GM12872 (cell line): ENCODE results near the gene TMCC3.

Experiments
- TF ChIP-seq, protein P1 (sequence below): IDR thresholded peaks from 3 replicates; pipeline ENCODE4 v1.5.1; 2011; ENCODE audit warnings: low read depth, mild to moderate bottlenecking, low read length, moderate library complexity; ENCODE audit not compliant: insufficient read depth

TMCC3 gene

DNA sequence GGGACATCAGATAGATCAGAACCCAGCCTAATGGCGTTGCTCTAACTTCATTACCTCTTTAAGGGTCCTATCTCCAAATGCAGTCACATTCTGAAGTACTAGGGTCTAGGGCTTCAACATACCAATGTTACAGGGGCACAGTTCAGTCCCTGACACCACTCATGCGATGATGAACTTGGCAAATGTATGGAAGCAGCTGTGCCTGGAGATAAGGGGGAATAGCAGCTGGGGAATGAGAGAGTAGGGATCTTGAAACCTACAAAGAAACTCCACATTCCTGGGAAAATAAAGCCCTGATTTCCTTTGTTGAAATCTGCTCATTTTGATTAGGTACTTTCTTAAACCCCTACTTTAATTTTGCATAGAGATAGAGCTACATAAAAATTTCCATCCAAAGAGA lies 20.5 kb upstream of the TMCC3 start:
- TF ChIP-seq, protein P1, sequence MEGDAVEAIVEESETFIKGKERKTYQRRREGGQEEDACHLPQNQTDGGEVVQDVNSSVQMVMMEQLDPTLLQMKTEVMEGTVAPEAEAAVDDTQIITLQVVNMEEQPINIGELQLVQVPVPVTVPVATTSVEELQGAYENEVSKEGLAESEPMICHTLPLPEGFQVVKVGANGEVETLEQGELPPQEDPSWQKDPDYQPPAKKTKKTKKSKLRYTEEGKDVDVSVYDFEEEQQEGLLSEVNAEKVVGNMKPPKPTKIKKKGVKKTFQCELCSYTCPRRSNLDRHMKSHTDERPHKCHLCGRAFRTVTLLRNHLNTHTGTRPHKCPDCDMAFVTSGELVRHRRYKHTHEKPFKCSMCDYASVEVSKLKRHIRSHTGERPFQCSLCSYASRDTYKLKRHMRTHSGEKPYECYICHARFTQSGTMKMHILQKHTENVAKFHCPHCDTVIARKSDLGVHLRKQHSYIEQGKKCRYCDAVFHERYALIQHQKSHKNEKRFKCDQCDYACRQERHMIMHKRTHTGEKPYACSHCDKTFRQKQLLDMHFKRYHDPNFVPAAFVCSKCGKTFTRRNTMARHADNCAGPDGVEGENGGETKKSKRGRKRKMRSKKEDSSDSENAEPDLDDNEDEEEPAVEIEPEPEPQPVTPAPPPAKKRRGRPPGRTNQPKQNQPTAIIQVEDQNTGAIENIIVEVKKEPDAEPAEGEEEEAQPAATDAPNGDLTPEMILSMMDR, result no peak

DNA sequence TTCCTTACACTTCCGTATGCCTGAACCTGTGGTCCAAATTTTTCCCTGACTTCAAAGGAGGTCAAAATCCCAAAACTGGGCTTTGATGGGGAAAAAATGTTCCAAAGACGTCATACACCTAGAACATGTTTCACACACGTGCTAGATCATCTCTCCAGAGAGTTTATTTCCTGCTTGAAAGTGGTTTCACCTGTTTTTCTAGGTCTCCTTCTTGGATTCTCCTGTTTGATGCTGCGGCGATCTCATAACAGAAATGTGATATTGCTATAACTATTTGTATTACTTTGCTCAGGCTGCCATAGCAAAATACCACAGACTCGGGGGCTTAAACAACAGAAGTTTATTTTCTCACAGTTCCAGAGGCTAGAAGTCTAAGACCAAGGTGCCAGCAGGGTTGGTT lies 19.7 kb upstream of the TMCC3 start:
- TF ChIP-seq, protein P1, result no peak

DNA sequence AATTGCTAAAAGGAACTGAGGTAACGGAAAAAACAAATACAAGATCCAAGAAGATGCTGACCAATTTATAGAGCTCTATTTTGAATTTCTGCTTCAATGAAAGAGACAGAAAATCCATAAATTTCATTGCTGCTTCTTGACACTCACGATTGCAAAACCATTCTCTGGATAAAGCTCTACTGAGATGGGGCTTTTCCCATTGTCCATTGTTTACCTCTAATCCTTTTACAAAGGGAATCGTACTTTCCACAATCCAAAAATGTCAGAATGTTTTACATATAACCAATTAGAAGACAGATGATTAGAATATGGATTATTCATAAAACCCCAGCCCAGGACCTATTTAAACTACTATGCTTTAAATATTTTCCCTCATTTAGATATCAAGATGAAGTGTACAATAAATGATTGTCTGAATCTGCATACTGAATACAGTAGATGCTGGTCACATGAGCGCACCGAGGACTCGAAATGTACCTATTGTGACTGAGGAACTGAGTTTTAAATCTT lies 16.7 kb upstream of the TMCC3 start:
- TF ChIP-seq, protein P1, result no peak

DNA sequence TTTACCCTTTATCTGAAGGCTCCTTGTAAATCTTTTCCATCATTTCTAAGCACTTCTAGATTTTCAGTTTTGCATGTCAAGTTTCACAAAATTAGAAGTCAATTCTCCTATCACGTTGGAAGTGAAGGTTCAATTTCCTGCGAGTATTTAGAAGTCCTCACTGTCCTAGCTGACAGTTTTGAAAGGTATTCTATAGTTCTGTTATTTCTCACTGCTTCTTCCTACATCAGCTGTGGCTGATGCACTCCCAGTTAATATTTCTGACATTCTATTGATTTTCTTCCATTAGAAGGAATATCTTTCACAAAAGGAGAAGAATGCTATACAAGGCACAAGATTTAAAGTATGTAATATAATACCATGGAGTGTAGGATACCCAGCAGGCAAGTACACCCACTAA lies 15.8 kb upstream of the TMCC3 start:
- TF ChIP-seq, protein P1, result no peak

DNA sequence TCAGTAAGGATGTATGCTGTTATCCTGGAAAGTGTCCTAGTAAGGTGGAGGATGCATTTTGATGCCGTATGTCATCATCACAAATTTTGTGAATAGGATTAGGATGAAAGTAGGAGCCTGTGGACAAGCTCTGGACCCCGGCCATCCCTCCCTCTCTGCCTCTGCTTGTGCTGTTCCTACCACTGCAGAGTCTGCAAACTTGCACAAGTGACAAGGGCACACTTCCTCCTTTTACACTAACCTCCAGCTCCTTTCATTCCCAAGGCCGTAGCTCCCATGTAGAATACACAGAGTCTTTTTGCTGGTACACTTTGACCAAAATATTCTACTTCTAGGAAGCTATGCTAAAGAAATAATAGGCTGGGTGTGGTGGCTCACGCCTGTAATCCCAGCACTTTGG lies 13.3 kb upstream of the TMCC3 start:
- TF ChIP-seq, protein P1, result no peak

DNA sequence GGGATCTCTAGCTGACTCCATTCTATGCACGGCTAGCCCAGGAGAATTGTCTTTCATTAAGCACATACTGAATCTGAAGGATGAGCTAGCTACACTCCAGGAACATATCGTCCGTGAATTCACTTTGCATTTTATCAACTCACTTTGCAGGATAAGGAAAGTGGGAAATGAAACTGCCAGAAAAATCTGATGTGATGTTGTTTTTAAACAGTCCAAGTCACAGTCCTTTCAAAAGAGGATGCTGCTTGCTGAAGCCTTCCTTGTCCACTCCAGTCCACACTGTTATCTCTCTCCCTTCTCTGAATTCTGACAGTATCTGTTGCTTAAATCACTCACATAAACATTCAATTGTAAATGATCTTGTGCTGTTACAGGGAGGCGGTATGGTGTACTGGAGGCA lies 12.7 kb upstream of the TMCC3 start:
- TF ChIP-seq, protein P1, result no peak

DNA sequence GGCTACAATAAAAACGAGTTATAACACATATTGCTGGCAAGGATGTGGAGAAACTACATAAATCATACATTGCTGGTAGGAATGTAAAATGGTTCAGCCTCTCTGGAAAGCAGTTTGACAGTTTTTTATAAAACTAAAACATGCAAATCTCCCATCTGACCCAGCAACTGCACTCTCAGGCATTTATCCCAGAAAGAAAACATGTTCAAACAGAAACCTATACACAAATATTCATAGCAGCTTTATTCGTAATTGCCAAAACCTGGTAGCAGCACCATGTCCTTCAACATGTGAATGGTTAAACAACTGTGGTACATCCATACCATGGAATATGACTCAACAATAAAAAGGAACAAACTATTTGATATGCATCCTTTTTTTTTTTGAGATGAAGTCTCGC lies 10.1 kb upstream of the TMCC3 start:
- TF ChIP-seq, protein P1, result no peak
